ENCODE data around the gene DHX8. TPM values are rescaled to one million over a fixed set of nuclear protein-coding genes. Genes with fewer than 3 reads are reported as not detected.
A peak's percentile ranks its signal among the peaks of the same experiment; 100 is the strongest.

DHX8 gene
- total RNA-seq, 1 donor from 2014 or later, result 134 TPM

DNA sequence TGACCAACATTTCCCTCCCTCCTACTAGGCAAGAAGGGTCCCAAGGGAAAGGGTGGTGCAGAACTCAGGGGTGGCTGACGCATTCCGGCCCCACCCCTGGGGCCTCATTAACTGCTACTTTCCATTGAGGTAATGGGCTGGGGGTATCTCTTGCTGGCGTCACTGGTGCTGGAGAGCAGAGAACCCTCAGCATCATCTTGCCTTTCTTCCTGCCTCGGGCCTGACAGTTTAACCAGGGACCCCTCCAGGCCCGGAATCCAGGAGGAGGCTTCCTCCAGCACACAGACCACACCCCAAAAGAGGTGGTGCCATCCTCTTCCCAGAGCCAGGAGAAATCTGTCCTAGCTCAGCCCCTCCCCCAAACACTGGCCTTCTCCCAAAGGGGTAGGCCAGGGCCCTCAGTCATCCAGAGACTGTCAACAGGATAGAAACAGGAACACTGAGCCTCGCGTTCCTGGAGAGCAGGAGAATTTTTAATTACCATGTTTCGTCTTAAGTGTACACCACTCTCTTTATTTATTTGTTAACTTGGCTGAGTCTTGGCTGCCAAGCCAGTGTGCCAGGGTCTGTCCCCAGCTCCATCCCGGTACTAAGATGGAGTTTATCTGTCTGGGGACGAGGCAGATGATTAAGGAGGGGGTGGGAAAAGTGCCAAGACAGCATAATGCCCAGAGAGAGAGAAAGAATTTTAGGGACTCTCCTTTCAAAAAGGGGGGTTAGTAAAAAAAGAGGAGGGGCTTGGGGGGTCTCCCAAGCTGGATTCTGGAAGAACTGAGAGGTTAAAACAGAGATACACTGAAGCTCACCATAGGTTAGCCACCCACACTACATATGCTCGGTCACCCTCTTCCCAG, 57.3 kb downstream of the DHX8 start:
- H3K9me3 Mint-ChIP-seq, result no peaks in the 10 kb centered on the region
- H4K20me1 ChIP-seq (ENCODE audit: low read depth), result peaks cover 10% of the 10 kb centered on the region
- no peaks in the 10 kb centered on the region for H3K36me3 ChIP-seq
- TF ChIP-seq EZH2phosphoT487 (IDR thresholded peaks at IDR 0.05) (no peak), EZH2 (IDR thresholded peaks at IDR 0.05) (no peak)
- TF ChIP-seq, protein P1, sequence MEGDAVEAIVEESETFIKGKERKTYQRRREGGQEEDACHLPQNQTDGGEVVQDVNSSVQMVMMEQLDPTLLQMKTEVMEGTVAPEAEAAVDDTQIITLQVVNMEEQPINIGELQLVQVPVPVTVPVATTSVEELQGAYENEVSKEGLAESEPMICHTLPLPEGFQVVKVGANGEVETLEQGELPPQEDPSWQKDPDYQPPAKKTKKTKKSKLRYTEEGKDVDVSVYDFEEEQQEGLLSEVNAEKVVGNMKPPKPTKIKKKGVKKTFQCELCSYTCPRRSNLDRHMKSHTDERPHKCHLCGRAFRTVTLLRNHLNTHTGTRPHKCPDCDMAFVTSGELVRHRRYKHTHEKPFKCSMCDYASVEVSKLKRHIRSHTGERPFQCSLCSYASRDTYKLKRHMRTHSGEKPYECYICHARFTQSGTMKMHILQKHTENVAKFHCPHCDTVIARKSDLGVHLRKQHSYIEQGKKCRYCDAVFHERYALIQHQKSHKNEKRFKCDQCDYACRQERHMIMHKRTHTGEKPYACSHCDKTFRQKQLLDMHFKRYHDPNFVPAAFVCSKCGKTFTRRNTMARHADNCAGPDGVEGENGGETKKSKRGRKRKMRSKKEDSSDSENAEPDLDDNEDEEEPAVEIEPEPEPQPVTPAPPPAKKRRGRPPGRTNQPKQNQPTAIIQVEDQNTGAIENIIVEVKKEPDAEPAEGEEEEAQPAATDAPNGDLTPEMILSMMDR (IDR thresholded peaks at IDR 0.05), result no peak
- no peaks in the 10 kb centered on the region for H3K9me3 ChIP-seq (ENCODE audit: low read depth)
- DNase-seq (ENCODE audit: low spot score), result peak; percentile 56
- peaks cover 10% of the 10 kb centered on the region for H3K27me3 Mint-ChIP-seq (ENCODE audit: insufficient read depth, low read depth)
- no peak overlapping the region for H3K4me3 ChIP-seq
- H3K9ac ChIP-seq, result no peak overlapping the region
- no peak overlapping the region for H3K27ac ChIP-seq
- H2AFZ ChIP-seq (replicated peaks), result no peak overlapping the region
- peaks cover 57% of the 10 kb centered on the region for H3K4me1 Mint-ChIP-seq
- H3K4me1 ChIP-seq, result peaks cover 35% of the 10 kb centered on the region
- H3K36me3 Mint-ChIP-seq, result peaks cover 12% of the 10 kb centered on the region
- H3K4me3 Mint-ChIP-seq, result no peak overlapping the region
- no peak overlapping the region for H3K27ac Mint-ChIP-seq
- peak overlapping the region; percentile 24 for H3K4me2 ChIP-seq
- peaks cover 12% of the 10 kb centered on the region for H3F3A ChIP-seq (ENCODE audit: low read depth)
- no peaks in the 10 kb centered on the region for H3K79me2 ChIP-seq (ENCODE audit: low read depth)
- peaks cover 45% of the 10 kb centered on the region for H3K27me3 ChIP-seq

DNA sequence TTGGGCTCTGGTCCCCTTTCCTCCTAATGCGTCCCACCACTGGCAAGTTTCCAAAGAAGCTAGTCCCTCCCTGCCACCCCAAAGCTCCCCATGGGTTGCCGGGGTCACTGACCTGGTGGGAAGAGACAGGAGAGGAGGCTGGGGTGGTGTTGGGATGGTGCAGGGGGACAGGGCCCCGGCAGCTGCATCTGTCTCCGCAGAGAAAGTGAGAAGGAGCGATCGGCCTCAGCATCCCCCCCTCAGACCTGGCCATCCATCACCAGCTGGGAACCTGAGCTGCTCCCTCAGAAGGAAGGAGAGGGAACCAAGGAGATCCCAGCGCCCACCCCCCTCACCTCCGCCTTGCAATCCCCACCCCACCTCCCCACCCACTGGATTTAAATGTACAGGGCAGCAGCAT, 59.1 kb downstream of the DHX8 start:
- Histone ChIP-seq H3F3A (ENCODE audit: low read depth) (peaks cover 21% of the 10 kb centered on the region), H3K27me3 (peaks cover 61% of the 10 kb centered on the region), H3K4me1 (peaks cover 35% of the 10 kb centered on the region), H3K27ac (no peak overlapping the region), H3K36me3 (no peaks in the 10 kb centered on the region), H3K9ac (no peak overlapping the region), H4K20me1 (ENCODE audit: low read depth) (peaks cover 24% of the 10 kb centered on the region), H3K79me2 (ENCODE audit: low read depth) (no peaks in the 10 kb centered on the region), H2AFZ (replicated peaks) (no peak overlapping the region), H3K4me3 (no peak overlapping the region), H3K4me2 (peak overlapping the region; percentile 31), H3K9me3 (ENCODE audit: low read depth) (no peaks in the 10 kb centered on the region)
- H3K36me3 Mint-ChIP-seq, result peaks cover 8% of the 10 kb centered on the region
- no peak for DNase-seq (ENCODE audit: low spot score)
- H3K4me3 Mint-ChIP-seq, result no peak overlapping the region
- no peak for TF ChIP-seq EZH2 (IDR thresholded peaks at IDR 0.05)
- TF ChIP-seq, protein P1 (IDR thresholded peaks at IDR 0.05), result no peak
- TF ChIP-seq EZH2phosphoT487 (IDR thresholded peaks at IDR 0.05), result no peak
- H3K4me1 Mint-ChIP-seq, result peaks cover 64% of the 10 kb centered on the region
- no peak overlapping the region for H3K27ac Mint-ChIP-seq
- H3K27me3 Mint-ChIP-seq (ENCODE audit: insufficient read depth, low read depth), result peaks cover 10% of the 10 kb centered on the region
- no peaks in the 10 kb centered on the region for H3K9me3 Mint-ChIP-seq

DNA sequence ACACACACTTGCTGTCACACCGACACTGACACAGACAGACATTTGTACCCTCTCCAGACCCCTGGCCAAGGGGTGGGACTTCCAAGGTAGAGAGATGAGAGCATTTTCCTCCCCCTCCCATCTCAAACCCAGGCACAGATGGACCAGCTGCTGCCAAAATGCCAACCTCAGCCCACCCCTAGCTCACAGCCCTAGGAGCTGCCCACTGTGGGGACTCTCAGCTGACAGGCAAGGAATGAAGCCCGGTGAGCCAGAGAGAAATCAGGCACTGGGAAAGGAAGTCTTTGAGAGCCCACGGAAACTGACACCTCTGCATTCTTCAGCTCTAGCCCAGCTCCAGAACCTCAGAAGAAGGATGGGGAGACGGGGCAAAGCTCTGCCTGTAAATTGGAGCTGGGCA, 59.5 kb downstream of the DHX8 start:
- H3K36me3 ChIP-seq, result no peaks in the 10 kb centered on the region
- H3K4me1 ChIP-seq, result peaks cover 35% of the 10 kb centered on the region
- peaks cover 13% of the 10 kb centered on the region for H3K27me3 Mint-ChIP-seq (ENCODE audit: insufficient read depth, low read depth)
- H3K27ac Mint-ChIP-seq, result no peak overlapping the region
- DNase-seq (ENCODE audit: low spot score), result peak; percentile 28
- H3K4me3 Mint-ChIP-seq, result peak overlapping the region; percentile 97
- peaks cover 8% of the 10 kb centered on the region for H3K36me3 Mint-ChIP-seq
- H3K9ac ChIP-seq, result no peak overlapping the region
- no peaks in the 10 kb centered on the region for H3K79me2 ChIP-seq (ENCODE audit: low read depth)
- H3K4me1 Mint-ChIP-seq, result peaks cover 66% of the 10 kb centered on the region
- no peak overlapping the region for H2AFZ ChIP-seq (replicated peaks)
- no peak overlapping the region for H3K4me3 ChIP-seq
- no peaks in the 10 kb centered on the region for H3K9me3 Mint-ChIP-seq
- H4K20me1 ChIP-seq (ENCODE audit: low read depth), result peaks cover 26% of the 10 kb centered on the region
- H3K4me2 ChIP-seq, result no peak overlapping the region
- TF ChIP-seq, protein P1 (IDR thresholded peaks at IDR 0.05), result no peak
- no peak for TF ChIP-seq EZH2phosphoT487 (IDR thresholded peaks at IDR 0.05)
- TF ChIP-seq EZH2 (IDR thresholded peaks at IDR 0.05), result no peak
- peaks cover 23% of the 10 kb centered on the region for H3F3A ChIP-seq (ENCODE audit: low read depth)
- H3K27me3 ChIP-seq, result peaks cover 66% of the 10 kb centered on the region
- H3K27ac ChIP-seq, result no peak overlapping the region
- no peaks in the 10 kb centered on the region for H3K9me3 ChIP-seq (ENCODE audit: low read depth)

Data from neural progenitor cell (in vitro differentiated cells).